NB4 (cell line): ENCODE data around the gene MEGF10.

ENCODE experiments used
- CTCF ChIP-seq: IDR thresholded peaks from one replicate; pipeline ENCODE4 v1.5.1; 2012; ENCODE audit warnings: low read depth, low read length
- MAX ChIP-seq: IDR thresholded peaks from 2 replicates; pipeline ENCODE4 v1.6.1; 2011; ENCODE audit warnings: low read depth, low read length
- MYC ChIP-seq: IDR thresholded peaks from 2 replicates; pipeline ENCODE4 v1.6.1; 2011; ENCODE audit warnings: low read depth, low read length
- POLR2A ChIP-seq: IDR thresholded peaks from 2 replicates; pipeline ENCODE4 v1.6.1; 2011; ENCODE audit warnings: mild to moderate bottlenecking; ENCODE audit not compliant: insufficient read length; ENCODE audit errors: extremely low read depth

GRCh38 chr5:127358284-127358683 lies 67.7 kb downstream of the MEGF10 start:
- TF ChIP-seq CTCF (no peak), POLR2A (no peak), MAX (no peak), MYC (no peak)
